ENCODE results near the gene PIF1.

DNA sequence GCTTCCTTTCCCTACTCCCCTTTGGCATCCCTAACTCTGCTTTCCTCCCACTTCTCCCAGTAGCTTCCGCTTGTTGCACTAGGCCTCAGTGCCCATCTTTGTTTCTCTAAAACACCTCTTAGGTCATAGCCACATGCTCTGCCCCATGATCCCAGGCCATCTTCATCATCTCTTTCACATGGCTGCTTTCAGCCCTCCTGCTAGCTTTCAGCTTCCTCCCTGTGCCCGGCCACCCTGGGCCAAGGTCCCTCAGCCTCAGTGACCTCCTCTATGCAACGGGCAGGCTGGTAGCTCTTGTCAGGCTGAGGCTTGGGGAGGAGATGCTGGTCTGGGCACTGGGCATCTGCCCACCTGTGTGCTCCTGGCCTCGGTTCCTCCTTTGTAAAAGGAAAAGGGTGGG lies 18.5 kb upstream of the PIF1 start:
- TF ChIP-seq TAF1 (IDR thresholded peaks at IDR 0.05; ENCODE audit: borderline replicate concordance, low read depth, low read length) = no peak
- TF ChIP-seq POLR2A (IDR thresholded peaks at IDR 0.05; ENCODE audit: low read depth, low read length) = no peak; the same call in 1 of the 2 replicates

Measured in GM12892 (cell line).